ENCODE data around the gene ALDH1B1.
"Not testable (repeated sequence)": the region's sequence is repeated elsewhere in the genome, so short reads cannot be mapped to it uniquely, and the experiment has no call there.

Gene ALDH1B1

GRCh38 chr9:38361473-38361850, 31.0 kb upstream of the ALDH1B1 start:
- no peak for DNase-seq (ENCODE audit: low read depth)

GRCh38 chr9:38362852-38363588, 29.5 kb upstream of the ALDH1B1 start:
- DNase-seq (ENCODE audit: low read depth) = no peak

- no peak for DNase-seq (ENCODE audit: low read depth)
Measured at GRCh38 chr9:38363589-38363925, 28.9 kb upstream of the ALDH1B1 start.

- DNase-seq (ENCODE audit: low read depth) = no peak
Measured at GRCh38 chr9:38367898-38368297, 24.6 kb upstream of the ALDH1B1 start.

GRCh38 chr9:38368731-38369130, 23.8 kb upstream of the ALDH1B1 start:
- DNase-seq (ENCODE audit: low read depth) = no peak

GRCh38 chr9:38370176-38370575, 22.3 kb upstream of the ALDH1B1 start:
- no peak for DNase-seq (ENCODE audit: low read depth)

- no peak for DNase-seq (ENCODE audit: low read depth)
Measured at GRCh38 chr9:38371495-38371894, 21.0 kb upstream of the ALDH1B1 start.

GRCh38 chr9:38372762-38373619, 19.5 kb upstream of the ALDH1B1 start:
- no peak for DNase-seq (ENCODE audit: low read depth)

GRCh38 chr9:38373679-38374078, 18.8 kb upstream of the ALDH1B1 start:
- DNase-seq (ENCODE audit: low read depth) = no peak

GRCh38 chr9:38374847-38375571, 17.5 kb upstream of the ALDH1B1 start:
- DNase-seq (ENCODE audit: low read depth) = no peak

DNA sequence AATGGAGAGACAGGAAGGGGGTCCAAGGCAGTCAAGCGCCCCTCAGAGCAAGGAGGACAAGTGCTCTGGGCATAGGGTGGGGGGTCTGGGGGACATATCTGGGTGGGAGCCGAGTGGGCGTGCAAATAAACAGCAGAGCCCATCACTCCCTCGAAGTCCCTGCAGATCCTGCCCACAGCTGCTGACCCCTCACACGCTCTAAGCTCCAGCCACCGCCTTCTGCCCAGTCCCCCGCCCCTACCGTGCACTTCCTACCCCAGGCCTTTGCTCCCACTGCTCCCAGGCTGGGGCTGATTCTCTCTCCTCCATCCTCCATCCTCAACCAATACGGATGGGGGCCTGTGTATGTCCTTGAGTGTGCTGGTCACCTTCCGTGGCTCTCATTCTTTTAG, 16.9 kb upstream of the ALDH1B1 start:
- no peak for DNase-seq (ENCODE audit: low read depth)

DNA sequence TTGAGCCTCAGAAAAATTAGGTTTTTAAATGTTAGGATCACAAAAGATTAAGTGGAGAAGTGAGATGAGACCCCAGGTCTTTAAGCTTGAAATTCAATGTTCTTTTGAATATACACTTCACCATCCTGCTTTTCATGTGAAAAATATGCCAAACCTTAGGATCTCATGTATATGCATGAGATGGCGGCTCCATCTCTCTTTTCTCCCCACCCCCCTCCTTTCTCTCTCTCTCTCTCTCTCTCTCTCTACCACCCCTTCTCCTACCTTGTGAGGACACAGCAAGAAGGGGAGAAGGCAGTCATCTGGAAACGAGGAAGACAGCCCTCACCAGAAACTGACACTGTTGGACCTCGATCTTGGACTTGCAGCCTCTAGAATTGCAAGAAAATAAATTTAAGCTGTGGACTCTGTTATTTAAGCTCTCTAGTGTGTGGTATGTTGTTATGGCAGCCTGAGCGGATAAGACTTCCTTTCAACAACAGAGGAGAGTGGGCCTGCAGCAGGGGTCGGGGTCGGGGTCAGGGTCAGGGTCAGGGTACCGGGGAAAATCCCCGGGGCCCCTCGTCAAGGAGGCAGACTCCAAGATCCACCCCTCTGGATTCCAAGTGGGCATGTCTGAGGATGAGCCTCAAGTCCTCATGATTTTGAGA, 16.4 kb upstream of the ALDH1B1 start:
- DNase-seq (ENCODE audit: low read depth) = no peak

GRCh38 chr9:38377336-38378083, 15.0 kb upstream of the ALDH1B1 start:
- DNase-seq (ENCODE audit: low read depth) = not testable (repeated sequence)

DNA sequence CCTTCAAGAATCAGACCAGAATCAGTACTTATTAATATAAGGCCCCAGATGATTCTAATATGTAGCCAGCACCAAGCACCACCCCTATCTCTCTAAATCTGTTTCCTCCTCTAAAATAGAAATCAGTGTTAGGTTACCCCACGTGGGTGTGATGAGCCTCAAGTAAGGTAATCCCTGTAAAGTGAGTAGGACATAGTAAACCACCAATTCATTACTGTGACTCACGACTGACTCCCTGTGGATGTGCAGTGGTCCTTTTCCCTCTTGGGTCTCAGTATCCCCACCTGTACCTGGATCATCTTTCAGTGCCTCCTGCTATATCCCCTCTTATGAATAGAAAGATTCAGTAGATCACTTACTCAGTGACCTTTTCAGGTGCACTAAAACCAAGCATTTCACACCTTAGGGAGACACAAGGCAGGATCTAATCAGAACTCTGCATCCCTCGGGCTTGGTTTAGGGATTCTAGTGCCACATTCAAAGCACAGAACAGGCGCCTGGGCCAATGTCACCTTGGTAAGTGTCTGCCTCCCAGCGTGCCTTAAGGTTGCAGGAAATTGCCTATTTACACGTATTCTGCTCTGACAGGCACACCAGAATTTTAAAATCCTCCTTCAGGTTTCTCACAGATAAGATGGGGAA, 12.2 kb upstream of the ALDH1B1 start:
- DNase-seq (ENCODE audit: low read depth) = no peak

- DNase-seq (ENCODE audit: low read depth) = no peak
Measured at GRCh38 chr9:38380872-38381534, 11.5 kb upstream of the ALDH1B1 start.

DNA sequence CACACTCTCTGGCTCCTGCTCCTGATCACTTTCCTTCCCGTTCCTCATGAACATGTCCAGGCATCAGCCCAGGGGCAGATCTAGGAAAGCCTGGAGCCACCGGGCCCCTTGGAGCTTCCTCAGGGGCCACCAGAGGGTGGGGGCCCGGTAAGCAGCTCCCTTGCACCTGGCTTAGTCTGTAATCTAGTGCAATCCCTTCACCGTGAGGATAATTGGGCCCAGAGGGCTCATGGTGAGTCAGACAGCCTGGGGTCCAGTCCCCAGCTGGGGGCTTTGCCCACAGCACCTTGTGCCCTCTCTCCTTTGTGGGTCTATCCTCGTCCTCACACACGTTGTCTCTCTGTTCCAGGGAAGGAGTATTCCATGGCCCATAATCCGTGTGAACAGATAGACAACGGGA, 10.4 kb upstream of the ALDH1B1 start:
- no peak for DNase-seq (ENCODE audit: low read depth)

DNA sequence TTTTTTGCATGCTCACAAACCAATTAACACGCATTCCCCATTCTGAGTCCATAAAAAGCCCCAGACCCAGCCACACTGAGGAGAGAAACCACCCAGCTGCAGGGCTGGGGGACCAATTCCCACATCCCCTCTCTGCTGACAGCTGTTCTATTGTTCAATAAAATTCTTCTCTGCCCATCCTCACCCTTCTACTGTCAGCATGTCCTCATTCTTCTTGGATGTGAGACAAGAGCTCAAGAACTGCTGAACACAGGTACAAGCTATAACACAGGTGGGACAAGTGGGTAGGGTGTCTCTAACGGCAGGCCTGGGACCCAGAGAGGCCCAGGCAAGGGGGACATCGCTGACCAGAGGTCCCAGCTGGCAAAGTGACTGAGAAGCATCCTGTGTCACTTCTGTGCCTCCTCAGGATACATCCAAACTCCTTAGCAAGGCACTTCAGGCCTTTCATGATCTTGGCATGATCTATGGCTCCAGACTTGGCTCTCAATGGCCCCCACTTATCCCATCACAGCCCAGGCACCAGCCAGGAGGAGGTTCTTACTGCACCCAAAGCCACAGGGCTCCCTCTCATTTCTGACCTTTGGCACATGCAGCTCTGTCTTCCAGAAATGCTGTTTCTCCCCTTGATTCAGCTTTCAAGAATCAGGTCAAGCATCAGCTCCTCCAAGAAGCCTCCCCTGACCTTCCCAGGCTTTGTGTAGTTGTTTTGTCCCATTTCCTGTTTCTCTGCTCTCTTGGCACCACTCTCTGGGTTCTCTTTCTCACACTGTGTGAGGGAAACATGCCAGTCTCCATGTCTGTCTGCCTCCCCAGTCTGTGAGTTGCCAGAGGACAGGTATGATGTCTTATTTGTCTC, 7.3 kb upstream of the ALDH1B1 start:
- no peak for DNase-seq (ENCODE audit: low read depth)

- DNase-seq (ENCODE audit: low read depth) = no peak
Measured at GRCh38 chr9:38385896-38386295, 6.6 kb upstream of the ALDH1B1 start.

DNA sequence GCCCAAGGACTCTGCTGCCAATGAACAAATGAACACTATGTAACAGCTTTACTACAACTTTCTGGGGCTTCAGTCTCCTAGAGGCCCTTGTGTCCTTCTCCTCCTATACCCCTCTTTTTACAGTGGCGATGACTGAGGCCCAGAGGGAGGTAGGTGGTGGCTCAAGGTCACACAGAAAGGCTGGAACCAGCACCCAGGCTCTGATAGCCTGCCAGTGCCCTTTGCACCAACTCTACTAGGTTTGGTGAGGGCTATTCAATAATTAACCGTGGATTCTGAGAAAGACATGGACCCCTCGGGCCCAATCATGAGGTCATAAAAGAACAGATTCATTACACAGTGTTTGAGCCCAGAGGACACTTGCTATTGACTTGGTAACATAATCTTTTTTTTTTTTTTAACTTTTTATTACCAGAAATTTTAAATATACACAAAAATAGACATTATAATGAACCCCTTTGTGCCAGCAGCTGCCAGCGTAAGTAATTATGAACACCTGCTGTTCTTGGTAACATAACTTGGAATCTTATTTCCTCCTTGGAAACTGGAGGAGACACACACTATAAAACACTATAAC, 6.1 kb upstream of the ALDH1B1 start:
- no peak for DNase-seq (ENCODE audit: low read depth)

Data from T follicular helper cell (primary cell).